Left kidney (tissue), 2 donors: ENCODE data around the gene CD300H. TPM values are rescaled to one million over a fixed set of nuclear protein-coding genes. Genes with fewer than 3 reads are reported as not detected.
"Not testable (repeated sequence)": the region's sequence is repeated elsewhere in the genome, so short reads cannot be mapped to it uniquely, and the experiment has no call there.

ENCODE experiments used
- DNase-seq: peaks from one replicate; pipeline ENCODE4 v3.0.0-alpha.2; 2013
- polyA plus RNA-seq: library from polyadenylated mRNA; unstranded; fragments of 120-200 nt; gene quantifications from one replicate; pipeline ENCODE4 v1.2.1, GENCODE V29; 2013; ENCODE audit not compliant: insufficient read length

The CD300H gene
- polyA plus RNA-seq, 1 donor = not detected

DNA sequence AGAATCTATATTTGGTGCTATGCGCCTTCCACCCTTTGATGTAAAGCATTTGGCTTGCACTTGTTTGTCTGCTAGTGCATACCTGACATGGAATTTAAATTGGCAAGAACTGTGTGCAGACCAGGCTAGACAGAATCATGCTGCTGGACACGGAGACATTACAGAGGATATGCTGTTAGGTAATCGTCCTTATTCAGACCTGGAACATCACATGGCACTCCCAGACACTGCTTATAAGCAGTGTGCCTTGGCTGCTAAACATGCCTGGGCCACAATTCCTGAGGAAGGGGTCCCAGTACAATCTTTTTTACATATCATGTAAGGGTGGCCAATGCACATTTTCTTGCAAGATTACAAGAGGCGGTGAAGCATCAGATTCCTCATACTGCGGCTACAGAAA is 18.4 kb upstream of the CD300H start:
- no peak for DNase-seq

DNA sequence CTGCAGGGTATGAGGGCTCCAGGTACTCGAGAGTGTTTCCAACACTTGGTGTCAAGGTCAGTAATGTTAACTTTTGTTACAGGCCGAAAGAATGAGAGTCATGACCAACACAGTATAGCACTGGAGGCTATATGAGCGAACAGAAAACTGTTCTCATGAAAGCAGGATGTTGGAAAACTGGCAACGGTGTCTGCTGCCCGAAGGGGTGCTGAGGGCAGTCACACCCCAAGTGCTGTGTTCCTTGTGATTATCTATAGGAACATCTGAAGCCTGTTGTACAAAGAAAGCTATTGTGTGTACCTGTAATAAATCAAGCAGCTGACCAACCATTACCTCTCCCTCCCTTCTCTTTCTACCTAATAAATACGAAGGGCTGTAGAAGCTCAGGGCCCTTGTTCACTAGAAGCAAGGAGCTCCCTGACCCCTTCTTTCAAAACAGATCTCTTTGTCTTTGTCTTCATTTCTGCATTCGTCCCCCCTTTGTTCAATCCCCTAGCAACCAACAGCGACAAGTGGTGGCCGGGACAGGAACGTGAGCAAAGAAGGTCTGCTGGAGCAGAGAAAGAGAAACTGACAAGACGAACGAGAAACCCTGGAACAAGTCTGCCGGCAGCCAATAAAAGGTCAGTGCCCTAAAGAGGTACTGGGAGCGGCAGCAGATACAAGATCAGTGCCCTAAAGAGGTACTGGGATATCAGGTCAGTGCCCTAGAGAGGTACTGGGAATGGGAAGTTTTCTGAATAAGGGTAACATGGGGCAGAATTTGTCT is 17.2 kb upstream of the CD300H start:
- DNase-seq = no peak

DNA sequence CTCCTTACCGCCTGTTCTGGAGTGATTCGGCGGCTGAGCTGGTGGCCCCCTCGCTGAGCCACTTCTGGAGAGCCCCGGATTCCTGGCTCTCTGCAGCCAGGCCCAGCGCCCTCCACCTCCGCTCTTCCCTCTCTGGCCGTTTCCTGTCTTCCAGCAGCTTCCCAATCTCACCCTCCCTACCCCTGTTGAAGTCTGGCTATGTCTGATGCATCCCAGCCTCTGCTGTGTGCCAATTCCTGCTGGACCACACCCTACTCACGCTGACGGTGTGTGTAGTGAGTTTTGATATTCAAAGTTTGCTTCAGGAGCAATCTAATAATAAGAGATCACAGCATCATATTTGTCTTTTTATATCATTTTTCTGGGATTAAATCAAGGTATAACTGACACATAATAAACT is 15.3 kb upstream of the CD300H start:
- no peak for DNase-seq

DNA sequence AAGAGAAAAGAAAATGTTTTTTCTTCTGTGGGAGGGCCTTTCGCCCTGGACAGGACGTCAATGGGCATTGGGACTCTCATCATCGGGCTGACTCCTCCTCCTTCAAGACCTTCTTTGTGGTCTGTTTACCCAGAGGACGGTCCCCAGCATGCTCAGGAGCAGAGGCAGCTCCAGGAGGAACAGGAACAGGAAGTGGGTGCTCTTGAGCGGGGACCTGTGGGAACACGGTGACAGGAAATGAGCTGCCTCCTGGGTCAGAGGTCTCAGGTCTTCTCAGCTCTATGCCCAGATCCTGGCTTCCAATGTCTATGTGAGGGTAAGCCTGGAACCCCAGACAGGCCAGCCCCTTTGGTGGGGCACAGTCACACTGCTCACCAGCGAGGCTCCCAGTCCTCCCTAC is 12.6 kb upstream of the CD300H start:
- DNase-seq = no peak

DNA sequence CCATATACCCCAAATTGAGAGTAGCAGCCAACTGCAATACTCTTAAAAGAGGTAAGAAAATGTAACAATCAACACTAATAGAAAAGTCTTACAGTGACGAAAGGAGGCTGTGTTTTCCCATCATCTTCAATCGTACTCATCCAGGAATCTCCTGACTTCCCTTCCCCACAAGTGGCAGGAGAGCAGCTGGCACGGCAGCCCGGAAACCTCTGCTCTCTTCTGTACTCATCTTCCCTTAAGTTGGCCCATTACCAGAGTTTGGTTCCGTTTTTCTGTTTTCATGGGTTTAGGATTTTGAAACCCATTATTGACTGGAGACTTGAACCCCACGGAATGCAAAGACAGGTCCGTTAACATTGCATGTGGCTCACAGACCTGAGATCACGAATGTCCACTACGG is 11.7 kb upstream of the CD300H start:
- no peak for DNase-seq

DNA sequence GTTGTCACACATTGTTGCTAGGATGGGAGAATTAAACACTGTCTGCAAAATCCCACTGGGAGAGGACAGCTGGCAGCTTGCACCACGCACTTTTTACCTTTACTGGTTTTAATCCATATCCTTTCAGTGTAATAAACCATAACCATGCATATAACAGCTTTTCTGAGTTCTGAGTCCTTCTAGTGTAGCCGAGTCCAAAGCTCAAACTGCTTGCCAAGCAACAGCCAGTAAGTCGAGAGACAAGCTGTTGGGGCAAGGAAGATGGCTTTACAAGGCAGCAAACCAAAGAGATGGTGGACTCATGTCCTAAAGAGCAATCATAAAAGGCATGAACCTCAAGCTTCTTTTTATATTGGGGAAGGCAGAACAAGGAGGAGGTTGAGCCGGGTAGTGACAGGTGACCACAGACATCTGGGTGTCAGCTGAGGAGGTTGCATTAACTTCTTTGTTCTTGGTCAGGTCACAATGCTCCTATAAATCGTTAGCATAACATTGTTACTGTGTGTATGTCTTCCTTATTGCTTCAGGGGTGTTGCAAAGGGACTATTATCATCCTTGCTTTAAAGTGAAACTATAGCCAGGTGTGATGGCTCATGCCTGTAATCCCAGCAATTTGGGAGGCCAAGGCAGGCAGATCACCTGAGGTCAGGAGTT is 7.3 kb upstream of the CD300H start:
- no peak for DNase-seq

DNA sequence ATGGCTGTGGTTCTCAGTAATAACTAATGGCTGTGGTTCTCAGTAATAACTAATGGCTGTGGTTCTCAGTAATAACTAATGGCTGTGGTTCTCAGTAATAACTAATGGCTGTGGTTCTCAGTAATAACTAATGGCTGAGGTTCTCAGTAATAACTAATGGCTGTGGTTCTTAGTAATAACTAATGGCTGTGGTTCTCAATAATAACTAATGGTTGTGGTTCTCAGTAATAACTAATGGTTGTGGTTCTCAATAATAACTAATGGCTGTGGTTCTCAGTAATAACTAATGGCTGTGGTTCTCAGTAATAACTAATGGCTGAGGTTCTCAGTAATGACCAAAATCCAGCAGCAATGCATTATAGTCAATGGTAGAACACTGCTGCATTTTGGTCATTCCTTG is 6.3 kb upstream of the CD300H start:
- DNase-seq = not testable (repeated sequence)

DNA sequence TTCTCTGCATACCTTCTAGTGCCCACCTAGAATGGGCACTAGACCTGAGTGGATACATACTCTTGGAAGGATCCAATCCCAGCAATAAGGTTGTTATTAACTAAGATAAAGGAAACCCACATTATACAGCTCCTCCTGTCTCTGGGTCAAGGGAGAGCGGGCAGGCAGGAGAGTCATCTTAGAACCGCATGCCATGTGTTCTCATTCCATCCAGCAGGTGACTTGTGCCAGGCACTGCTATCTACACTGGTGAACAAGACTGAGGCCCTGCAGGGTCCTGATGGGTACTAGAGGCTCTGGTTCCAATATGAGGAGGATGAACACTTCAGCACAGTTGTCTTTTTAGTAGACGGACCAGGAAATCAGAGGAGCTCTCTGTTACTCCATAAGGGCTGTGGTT is 5.9 kb upstream of the CD300H start:
- DNase-seq = no peak

DNA sequence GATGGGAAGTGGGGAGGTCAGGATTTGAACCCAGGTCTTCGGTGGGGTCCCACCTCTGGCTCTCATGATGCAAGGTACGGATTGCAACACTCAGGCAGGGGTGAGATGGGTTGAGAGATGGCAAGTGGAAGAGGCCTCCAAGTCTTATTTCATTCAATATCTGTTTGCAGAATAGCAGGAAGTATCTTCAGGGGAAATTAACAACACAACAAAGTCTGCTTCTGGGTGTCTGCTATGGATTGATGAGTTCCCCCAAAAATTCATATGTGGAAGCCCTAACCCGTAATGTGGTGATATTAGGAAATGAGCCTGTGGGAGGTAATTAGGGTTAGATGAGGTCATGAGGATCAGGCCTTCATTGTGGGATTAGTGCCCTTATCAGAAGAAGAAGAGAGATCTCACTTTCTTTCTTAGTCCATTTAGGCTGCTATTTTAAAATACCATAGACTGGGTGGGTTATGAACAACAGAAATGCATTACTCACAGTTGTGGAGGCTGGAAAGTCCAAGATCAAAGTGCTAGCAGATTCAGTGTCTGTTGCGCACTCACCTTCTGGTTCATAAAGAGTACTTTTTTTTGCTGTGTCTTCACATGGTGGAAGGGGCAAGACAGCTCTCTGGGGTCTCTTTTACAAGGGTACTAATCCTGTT is 4.4 kb upstream of the CD300H start:
- no peak for DNase-seq

DNA sequence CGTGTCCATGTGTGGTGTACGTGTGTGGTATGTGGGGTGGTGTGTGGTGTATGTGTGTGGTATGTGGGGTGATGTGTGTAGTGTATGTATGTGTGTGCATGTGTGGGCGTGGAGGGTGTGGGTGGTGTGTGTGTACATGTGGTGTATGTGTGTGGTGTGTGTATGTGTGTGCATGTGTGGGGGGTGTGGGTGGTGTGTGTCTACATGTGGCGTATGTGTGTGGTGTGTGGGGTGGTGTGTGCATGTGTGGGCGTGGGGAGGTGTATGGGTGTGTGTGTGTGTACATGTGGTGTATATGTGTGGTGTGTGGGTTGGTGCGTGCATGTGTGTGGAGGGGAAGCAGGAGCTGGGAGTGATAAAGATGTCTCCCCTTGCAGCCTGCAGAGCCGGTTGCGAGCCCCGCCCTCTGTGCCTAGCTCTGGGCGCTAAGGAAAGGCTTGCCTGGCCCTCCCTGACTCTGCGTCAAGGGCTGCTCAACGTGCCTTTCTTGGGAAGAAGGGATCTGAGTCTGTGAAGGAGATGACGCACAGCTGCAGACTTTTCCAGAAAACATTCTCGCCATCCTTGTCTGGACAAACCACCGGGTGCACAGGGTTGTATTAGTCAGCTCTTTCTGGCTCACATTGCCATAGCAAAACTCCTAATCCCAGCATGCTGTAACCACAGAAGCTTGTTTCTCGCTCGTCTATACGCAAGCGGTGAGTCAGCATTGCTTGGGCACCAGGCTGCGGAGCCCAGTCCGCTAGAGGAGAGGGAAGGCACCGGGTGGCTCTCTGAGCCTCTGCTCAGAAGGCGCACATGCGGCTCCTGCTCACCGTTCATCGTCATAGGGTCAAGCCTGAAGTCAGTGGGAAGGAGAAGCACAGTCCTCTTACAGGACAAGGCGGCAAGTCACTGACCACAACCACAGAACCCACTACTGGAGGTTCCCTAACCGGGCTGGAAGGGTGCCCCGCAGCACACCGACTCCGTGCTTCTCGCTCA is 2.0 kb upstream of the CD300H start:
- DNase-seq = no peak

DNA sequence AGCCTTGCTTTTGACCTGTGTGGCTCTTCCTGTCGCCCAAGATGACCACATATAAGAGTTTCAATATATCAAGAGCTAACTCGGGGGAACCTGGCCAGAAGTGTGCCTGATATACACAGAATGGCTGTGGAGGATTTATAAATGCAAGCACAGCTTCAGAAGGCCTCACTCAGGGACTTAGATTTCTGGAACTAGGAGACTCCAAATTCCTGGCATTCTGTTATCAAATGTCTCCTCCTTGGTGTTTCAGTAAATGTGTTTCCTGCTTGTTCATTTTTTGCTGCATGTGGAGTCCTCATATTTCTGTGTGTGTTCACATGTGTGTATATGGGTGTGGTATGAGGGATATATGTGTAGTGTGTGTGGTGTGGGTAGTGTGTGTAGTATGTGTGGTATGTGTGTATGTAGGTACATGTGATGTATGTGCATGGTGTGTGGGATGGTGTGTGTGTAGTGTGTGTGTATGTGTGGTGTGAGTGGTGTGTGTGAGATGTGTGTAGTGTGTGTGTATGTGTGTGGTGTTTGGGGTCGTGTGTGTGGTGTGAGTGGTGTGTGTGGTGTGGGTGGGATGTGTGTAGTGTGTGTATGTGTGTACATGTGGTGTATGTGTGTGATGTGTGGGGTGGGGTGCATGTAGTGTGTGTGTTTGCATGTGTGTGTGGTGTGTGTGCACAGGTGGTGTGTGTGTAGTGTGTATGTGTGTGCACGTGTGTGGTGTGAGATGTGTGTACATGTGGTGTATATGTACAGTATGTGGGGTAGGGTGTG is 981 bp upstream of the CD300H start:
- DNase-seq = no peak

DNA sequence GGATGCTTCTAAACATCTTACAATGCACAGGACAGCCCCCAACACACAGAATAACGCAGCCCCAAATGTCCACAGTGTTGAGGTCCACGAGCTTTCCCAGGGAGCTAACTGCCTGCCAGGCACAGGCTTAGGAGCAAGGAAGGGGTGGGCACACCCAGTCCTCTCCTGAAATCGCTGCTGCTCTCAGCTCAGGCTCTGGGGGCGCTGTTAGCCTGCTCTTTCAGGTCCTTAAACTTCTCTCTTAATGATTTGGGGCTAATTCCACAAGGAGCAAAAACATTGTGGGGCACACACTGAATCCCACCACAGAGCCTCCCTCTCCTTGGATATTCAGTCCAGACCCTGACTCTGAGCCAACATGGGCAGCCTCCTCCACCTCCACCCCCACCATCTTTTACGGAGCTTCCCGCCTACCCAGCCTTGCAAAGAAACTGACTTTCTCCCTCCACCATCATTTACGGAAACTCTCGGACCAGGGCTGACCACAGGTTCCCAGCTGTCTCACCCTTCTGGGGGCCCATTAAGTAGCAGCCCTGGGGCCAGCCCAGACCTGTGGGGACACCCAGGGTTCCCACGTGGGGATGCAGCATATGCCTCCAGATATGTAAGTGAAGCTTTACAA is 1.1 kb downstream of the CD300H start:
- no peak for DNase-seq

DNA sequence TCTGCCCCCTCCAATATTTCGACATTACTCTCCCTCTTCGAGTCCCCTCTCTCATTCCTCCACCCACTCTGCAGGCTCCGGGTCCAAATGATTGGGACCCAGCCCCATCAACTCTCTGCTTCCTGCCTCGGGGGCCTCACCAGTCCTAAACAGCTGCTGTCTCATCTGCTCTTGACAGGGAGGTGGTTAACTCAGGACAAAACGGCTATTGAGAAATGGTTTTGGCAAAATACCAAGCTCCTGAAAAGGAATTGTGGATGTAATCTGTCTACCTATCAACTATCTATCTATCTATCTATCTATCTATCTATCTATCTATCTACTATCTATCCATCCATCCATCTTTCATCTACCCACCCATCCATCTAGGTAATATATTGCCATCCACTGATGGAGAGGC is 2.2 kb downstream of the CD300H start:
- DNase-seq = no peak

DNA sequence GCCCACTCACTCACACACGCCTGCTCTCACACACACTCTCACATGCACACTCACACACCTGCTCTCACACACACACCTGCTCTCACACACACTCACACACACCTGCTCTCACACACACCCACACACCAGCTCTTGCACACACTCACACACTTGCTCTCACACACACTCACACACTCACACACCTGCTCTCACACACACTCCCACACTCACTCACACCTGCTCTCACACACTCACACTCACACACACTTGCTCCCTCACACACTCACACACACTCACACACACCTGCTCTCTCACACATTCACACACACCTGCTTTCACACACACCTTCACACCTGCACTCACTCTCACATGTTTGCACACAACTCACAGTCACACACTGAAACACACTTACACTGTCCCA is 4.0 kb downstream of the CD300H start:
- no peak for DNase-seq

DNA sequence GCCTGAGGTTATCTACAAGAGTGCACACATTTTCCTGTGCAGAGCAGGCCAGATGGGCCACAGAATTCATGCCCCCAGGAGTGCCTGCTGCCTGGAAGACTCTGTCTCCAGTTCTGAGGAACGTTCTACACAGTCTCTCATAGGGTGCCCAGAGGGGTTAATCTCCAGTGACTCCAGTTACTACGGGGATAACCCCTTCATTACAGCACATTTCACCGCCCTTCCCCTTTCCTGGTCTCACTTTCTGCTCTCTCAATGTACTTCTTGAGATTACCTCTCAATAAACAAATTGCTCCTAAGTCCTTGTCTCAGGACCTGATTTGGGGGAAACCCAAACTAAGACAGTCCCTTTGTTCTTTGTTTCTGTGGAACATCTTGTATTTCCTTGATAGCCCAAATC is 5.7 kb downstream of the CD300H start:
- DNase-seq = no peak

DNA sequence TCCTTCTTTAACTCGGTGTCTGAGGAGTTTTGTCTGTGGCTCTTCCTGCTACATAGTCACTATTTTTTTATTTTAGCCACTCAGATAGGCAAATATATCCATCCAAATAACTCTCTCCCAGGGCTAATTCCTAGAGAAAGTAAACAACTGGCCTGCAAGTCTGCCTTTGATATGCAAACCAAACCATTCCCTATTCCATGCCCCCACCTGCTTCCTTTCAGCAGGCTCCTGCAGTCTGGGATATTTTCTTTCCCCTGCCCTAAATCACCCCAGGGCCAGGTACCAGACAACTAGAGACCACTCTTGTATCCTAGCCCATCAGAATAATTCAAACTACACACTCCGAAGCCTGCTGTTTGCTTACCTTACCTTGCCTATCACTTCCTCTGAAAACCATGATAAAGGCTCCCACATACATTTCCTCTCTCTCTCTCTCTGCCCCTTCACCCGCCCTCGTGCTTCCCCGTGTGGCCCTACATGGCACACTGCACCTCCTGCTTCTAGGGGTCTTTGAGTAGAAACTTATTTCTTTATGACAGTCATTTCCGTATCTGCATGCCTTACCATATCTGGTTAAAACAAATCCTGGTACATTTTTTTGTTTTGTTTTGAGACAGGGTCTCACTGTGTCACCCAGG is 8.3 kb downstream of the CD300H start:
- DNase-seq = no peak

DNA sequence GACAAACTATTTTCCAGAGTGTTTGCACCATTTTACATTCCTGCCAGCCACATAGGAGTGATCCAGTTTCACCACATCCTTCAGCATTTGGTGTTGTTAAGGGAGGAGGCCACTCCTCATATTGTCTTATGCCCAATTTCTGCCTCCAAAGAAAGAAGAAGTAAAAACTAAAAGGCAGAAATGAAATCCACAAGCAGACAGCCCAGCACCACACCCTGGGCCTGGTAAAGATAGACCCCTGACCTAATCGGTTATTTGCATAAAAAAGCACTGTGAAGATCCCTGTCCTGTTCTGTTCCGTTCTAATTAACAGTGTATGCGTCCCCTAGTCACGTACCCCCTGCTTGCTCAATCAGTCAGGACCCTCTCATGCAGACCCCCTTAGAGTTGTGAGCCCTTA is 8.9 kb downstream of the CD300H start:
- DNase-seq = not testable (repeated sequence)

DNA sequence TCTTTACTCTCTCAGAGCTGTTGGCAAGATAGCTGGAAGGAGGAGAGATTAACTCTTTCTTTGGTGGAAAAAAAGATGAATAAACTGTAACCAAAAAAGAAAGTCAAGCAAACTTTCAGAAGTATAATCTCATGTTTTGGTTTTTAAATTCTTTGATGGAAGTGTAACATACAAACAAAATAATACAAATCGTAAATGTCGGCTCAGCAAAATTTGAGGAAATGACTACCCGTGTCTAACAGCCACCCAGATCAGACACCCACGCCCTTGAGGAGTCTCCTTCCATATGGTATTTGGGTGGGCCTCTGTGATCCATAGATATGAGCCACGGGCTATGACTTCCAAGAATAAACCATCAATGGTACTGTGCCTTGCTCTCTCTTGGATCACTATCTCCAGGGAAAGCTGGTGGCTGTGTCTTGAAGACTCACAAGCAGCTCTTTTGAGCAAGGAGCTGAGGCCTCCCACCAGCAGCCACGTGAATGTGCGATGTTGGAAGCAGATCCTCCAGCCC is 11.8 kb downstream of the CD300H start:
- no peak for DNase-seq

DNA sequence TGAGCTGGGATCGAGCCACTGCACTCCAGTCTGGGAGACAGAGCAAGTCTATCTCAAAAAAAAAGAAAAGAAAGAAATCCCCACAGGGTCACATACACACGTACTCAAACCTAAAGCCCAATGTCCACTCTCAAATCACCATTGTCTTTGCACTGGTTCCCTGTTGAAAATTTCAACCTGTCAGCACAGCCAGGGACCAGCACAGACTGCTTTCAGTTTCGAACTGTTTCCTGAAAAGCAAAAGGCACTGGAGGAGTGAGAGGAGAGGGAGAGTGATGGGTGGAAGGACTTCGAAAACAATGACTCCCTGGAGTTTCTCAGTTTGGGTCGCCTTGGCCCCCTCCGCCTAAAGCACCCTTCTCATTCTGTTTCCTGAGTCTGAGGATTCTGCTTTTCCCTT is 12.4 kb downstream of the CD300H start:
- no peak for DNase-seq

DNA sequence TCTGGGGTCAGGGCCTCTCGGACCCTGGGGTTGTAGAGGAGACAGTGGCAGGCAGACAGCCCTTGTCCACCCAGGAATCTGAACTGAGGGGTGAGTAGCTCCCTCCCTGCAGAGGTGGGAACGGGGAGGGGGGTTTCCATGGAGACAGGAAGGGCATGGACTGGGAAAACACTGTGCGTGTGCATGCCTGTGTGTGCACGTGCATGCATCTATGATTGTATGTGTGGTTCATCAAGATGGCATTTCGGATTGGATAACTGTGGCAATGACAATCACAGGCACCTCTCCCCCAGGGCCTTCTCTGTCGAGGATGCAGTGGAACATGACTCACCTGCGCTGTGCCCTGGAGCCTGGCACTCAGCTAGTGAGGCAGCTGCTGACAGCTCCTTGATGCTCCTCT is 15.3 kb downstream of the CD300H start:
- peak; percentile 17 for DNase-seq
